GM12878 (cell line): Measurements from ENCODE around the gene MRPL18. TPM values are rescaled to one million over a fixed set of nuclear protein-coding genes. Genes with fewer than 3 reads are reported as not detected.
A peak's percentile ranks its signal among the peaks of the same experiment; 100 is the strongest.

ENCODE experiments used
- BHLHE40 ChIP-seq, 2 experiments: fragments of 450-650 bp in 1 of 2; IDR thresholded peaks; 2 replicates each; pipeline ENCODE4 v1.6.1; 2011 to 2017; ENCODE audit warnings: low read depth in 2 of 2, borderline replicate concordance in 1 of 2, improper control_type of control experiment in 1 of 2, low read length in 1 of 2, mild to moderate bottlenecking in 1 of 2
- BRCA1 ChIP-seq: IDR thresholded peaks from 2 replicates; pipeline ENCODE4 v1.6.1; 2011; ENCODE audit warnings: low read depth, low read length, improper control_type of control experiment
- CREM ChIP-seq: IDR thresholded peaks from 2 replicates; pipeline ENCODE4 v1.6.1; 2014; ENCODE audit warnings: antibody characterized with exemption, low read depth
- DPF2 ChIP-seq: fragments of 450-650 bp; IDR thresholded peaks from 2 replicates; pipeline ENCODE4 v1.6.1; 2017; ENCODE audit warnings: mild to moderate bottlenecking
- E2F8 ChIP-seq: fragments of 450-650 bp; IDR thresholded peaks from 2 replicates; pipeline ENCODE4 v1.6.1; 2018; ENCODE audit warnings: mild to moderate bottlenecking, low read depth, moderate library complexity; ENCODE audit not compliant: partially characterized antibody
- EED ChIP-seq: sonication (generic); IDR thresholded peaks from 2 replicates; pipeline ENCODE4 v1.6.1; 2016; ENCODE audit warnings: antibody characterized with exemption, low read depth
- EGR1 ChIP-seq, 2 experiments: IDR thresholded peaks; 1 replicate in 1 of 2; 2 replicates in 1 of 2; pipeline ENCODE4 v1.6.1; 2011 to 2012; ENCODE audit warnings: low read depth in 2 of 2, low read length in 2 of 2, borderline replicate concordance in 1 of 2, mild to moderate bottlenecking in 1 of 2, moderate library complexity in 1 of 2
- ELK1 ChIP-seq: IDR thresholded peaks from 2 replicates; pipeline ENCODE4 v1.6.1; 2012; ENCODE audit warnings: low read depth, low read length, improper control_type of control experiment
- KAT2A ChIP-seq: conservative IDR thresholded peaks from 2 replicates; pipeline ENCODE4 v1.6.1; 2011; ENCODE audit warnings: low read depth, low read length; ENCODE audit not compliant: control insufficient read depth
- KDM1A ChIP-seq: fragments of 200-600 bp; sonication (generic); IDR thresholded peaks from 2 replicates; pipeline ENCODE4 v1.6.1; 2016; ENCODE audit warnings: borderline replicate concordance
- MAX ChIP-seq: IDR thresholded peaks from 2 replicates; pipeline ENCODE4 v1.6.1; 2012; ENCODE audit warnings: low read depth, low read length, improper control_type of control experiment
- MEF2B ChIP-seq: fragments of 450-650 bp; IDR thresholded peaks from 2 replicates; pipeline ENCODE4 v1.6.1; 2018; ENCODE audit warnings: mild to moderate bottlenecking, moderate library complexity; ENCODE audit not compliant: partially characterized antibody, poor library complexity, severe bottlenecking
- MTA3 ChIP-seq: IDR thresholded peaks from 2 replicates; pipeline ENCODE4 v1.6.1; 2012; ENCODE audit warnings: low read length, inconsistent platforms, borderline replicate concordance
- NBN ChIP-seq: fragments of 450-650 bp; IDR thresholded peaks from 2 replicates; pipeline ENCODE4 v1.6.1; 2016
- NFYA ChIP-seq: IDR thresholded peaks from 2 replicates; pipeline ENCODE4 v1.6.1; 2011; ENCODE audit warnings: low read depth, mild to moderate bottlenecking, low read length, improper control_type of control experiment, borderline replicate concordance
- NFYB ChIP-seq: IDR thresholded peaks from 2 replicates; pipeline ENCODE4 v1.6.1; 2011; ENCODE audit warnings: low read depth, mild to moderate bottlenecking, low read length, improper control_type of control experiment, moderate library complexity; ENCODE audit not compliant: insufficient read depth
- PKNOX1 ChIP-seq: fragments of 450-650 bp; IDR thresholded peaks from 2 replicates; pipeline ENCODE4 v1.6.1; 2016; ENCODE audit warnings: mild to moderate bottlenecking
- POLR2AphosphoS2 ChIP-seq: IDR thresholded peaks from 2 replicates; pipeline ENCODE4 v1.6.1; 2011; ENCODE audit warnings: low read depth, mild to moderate bottlenecking, low read length, improper control_type of control experiment, moderate library complexity
- POLR2AphosphoS5 ChIP-seq: IDR thresholded peaks from 2 replicates; pipeline ENCODE4 v1.6.1; 2011; ENCODE audit warnings: mild to moderate bottlenecking, low read length, inconsistent platforms
- SPI1 ChIP-seq: IDR thresholded peaks from 2 replicates; pipeline ENCODE4 v1.6.1; 2011; ENCODE audit warnings: low read depth, mild to moderate bottlenecking, low read length, moderate library complexity, borderline replicate concordance; ENCODE audit not compliant: insufficient read depth
- STAT3 ChIP-seq: IDR thresholded peaks from 2 replicates; pipeline ENCODE4 v1.6.1; 2011; ENCODE audit warnings: low read depth, low read length, improper control_type of control experiment
- TAF1 ChIP-seq: IDR thresholded peaks from 2 replicates; pipeline ENCODE4 v1.6.1; 2011; ENCODE audit warnings: mild to moderate bottlenecking, low read depth, low read length, borderline replicate concordance
- YBX1 ChIP-seq: fragments of 450-650 bp; IDR thresholded peaks from 2 replicates; pipeline ENCODE4 v1.6.1; 2016; ENCODE audit warnings: antibody characterized with exemption
- ZNF207 ChIP-seq: fragments of 450-650 bp; IDR thresholded peaks from 2 replicates; pipeline ENCODE4 v1.6.1; 2014; ENCODE audit warnings: antibody characterized with exemption, mild to moderate bottlenecking, borderline replicate concordance
- ZNF274 ChIP-seq: IDR thresholded peaks from one replicate; pipeline ENCODE4 v1.8.0; 2011; ENCODE audit not compliant: insufficient read length, insufficient read depth
- ZNF622 ChIP-seq: fragments of 450-650 bp; IDR thresholded peaks from 2 replicates; pipeline ENCODE4 v1.6.1; 2017; ENCODE audit warnings: mild to moderate bottlenecking, inconsistent platforms
- polyA plus RNA-seq, 11 experiments: library from polyadenylated mRNA; depleted of rRNA in 4 of 11; unstranded in 6 of 11; stranded (reverse) in 5 of 11; fragments of >200 nt; fragmentation: Nextera tagmentation in 4 of 11; fragmentation: Illumina TruSeq in 1 of 11; extraction: Ambion mirVana in 4 of 11; extraction: Trizol in 1 of 11; gene quantifications; 1 replicate in 1 of 11; 2 replicates in 10 of 11; pipeline versions ENCODE4 v1.2.1 to v1.2.3, GENCODE V29; 2011 to 2016; ENCODE audit warnings: inconsistent platforms in 2 of 11, missing spikeins in 2 of 11, low read depth in 1 of 11
- total RNA-seq, 4 experiments: library from RNA; depleted of rRNA in 3 of 4; stranded (reverse); fragments of >200 nt in 3 of 4; fragmentation: Illumina TruSeq in 1 of 4; extraction: Trizol in 1 of 4; gene quantifications; 2 replicates each; pipeline versions ENCODE4 v1.2.1 to v1.2.3, GENCODE V29; 2013 to 2021

The MRPL18 gene
- total and polyA plus RNA-seq, 10 of the 15 experiments (the other 5 are each of a cell fraction or from before 2014, with no cell fraction given): 68.5 to 203 (median 116) TPM

GRCh38 chr6:159790149-159790955 lies at the start of gene MRPL18 (continued):
- no peak for TF ChIP-seq MEF2B
- no peak for TF ChIP-seq KAT2A
- peak in 1 of 2 experiments; percentile 62; a peak in 1 of 3 replicates for TF ChIP-seq EGR1 (IDR thresholded peaks at IDR 0.05; ENCODE audit: borderline replicate concordance in 1 of 2, low read depth in 2 of 2, low read length in 2 of 2)
- TF ChIP-seq NBN: no peak; the same call in 1 of the 2 replicates
- TF ChIP-seq PKNOX1: peak; percentile 99
- TF ChIP-seq POLR2AphosphoS2: peak; percentile 69; the same call in 1 of the 2 replicates
- TF ChIP-seq ZNF622: no peak
- TF ChIP-seq STAT3: no peak
- no peak for TF ChIP-seq SPI1
- no peak for TF ChIP-seq ZNF274
- no peak for TF ChIP-seq E2F8
- TF ChIP-seq YBX1: no peak
- TF ChIP-seq TAF1: peak; percentile 59; the same call in 1 of the 2 replicates
- no peak for TF ChIP-seq MTA3
- peak in 1 of 2 experiments; percentile 28; a peak in 1 of 4 replicates for TF ChIP-seq BHLHE40 (IDR thresholded peaks at IDR 0.05; ENCODE audit: borderline replicate concordance in 1 of 2, low read depth in 2 of 2, low read length in 1 of 2)
- peak; percentile 82 for TF ChIP-seq POLR2AphosphoS5
- peak; percentile 78; the same call in 1 of the 2 replicates for TF ChIP-seq MAX
- TF ChIP-seq ZNF207: no peak
- no peak for TF ChIP-seq KDM1A
- peak; percentile 96 for TF ChIP-seq DPF2
- TF ChIP-seq NFYB: peak; percentile 98
- TF ChIP-seq ELK1: no peak
- TF ChIP-seq CREM: peak; percentile 67
- peak; percentile 62; the same call in 1 of the 2 replicates for TF ChIP-seq NFYA
- no peak for TF ChIP-seq BRCA1
- 0 out of 2 replicates have a peak, but pooled peaks have one; percentile 11 for TF ChIP-seq EED
